AG04449 (cell line): ENCODE measurements around the gene ZNF768.

Experiments
- CTCF ChIA-PET: fragments of 350-600 bp; formaldehyde crosslinking; extraction: SDS; loops from one replicate; lab custom pipeline; 2021; ENCODE audit warnings: antibody characterized with exemption; lab: Yijun Ruan, JAX
- POLR2A ChIA-PET: fragments of 400-600, 350-600 bp; formaldehyde crosslinking; extraction: SDS; loops from one replicate; lab custom pipeline; 2020; ENCODE audit warnings: antibody characterized with exemption, inconsistent platforms; lab: Yijun Ruan, JAX
- DNase-seq: peaks from one replicate; pipeline ENCODE4 v3.0.0-alpha.2; 2010; ENCODE audit warnings: low read depth, low spot score
- H3K4me3 ChIP-seq: 2 replicates; pipeline ENCODE4 v1.5.1; 2011; ENCODE audit warnings: low read depth, mild to moderate bottlenecking, control low read depth, low read length
- TF ChIP-seq, protein P1 (sequence below): IDR thresholded peaks from one replicate; pipeline ENCODE4 v1.5.1; 2011; ENCODE audit warnings: mild to moderate bottlenecking, moderate library complexity, low read length, control low read depth, inconsistent platforms; ENCODE audit not compliant: insufficient read depth; ENCODE audit errors: missing control alignments

Gene ZNF768

DNA sequence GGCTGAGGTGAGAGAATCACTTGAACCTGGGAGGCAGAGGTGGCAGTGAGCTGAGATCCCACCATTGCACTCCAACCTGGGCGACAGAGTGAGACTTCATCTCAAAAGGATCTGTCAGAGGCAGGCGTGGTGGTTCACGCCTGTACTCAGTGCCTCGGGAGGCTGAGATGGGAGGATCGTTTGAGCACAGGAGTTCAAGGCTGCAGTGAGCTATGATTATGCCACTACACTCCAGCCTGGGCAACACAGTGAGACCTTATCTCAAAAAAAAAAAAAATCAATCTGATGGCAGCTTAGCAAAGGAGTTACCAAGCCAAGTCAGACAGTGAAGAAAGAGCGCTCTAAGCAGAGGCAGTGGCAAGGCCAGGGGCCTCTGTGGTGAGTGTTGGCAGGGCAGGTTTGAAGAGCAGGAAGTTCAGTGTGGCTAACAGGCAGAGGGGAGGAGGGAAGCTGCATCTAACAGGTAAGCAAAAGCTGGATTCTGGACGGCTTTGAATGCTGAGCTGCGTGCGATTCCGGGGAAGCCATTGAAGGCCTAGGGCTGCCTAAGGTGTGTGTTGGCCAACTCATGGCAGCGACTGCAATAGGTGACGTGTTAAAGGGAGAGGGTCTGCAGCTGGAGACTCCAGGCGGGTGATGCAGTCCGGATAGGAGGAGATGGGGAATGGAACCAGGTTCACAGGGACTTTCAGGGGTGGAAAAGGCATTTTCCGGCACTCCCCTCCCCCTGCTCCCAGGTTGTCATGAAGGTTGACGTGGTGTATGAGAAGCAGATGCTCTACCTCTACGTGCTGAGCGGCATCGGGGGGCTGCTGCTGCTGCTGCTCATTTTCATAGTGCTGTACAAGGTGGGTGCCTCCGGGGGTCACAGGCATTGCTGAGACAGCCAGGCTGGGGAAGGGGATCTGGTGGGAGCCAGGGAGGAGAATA lies 7.0 kb downstream of the ZNF768 start:
- no peak overlapping the region for H3K4me3 ChIP-seq
- TF ChIP-seq, protein P1, sequence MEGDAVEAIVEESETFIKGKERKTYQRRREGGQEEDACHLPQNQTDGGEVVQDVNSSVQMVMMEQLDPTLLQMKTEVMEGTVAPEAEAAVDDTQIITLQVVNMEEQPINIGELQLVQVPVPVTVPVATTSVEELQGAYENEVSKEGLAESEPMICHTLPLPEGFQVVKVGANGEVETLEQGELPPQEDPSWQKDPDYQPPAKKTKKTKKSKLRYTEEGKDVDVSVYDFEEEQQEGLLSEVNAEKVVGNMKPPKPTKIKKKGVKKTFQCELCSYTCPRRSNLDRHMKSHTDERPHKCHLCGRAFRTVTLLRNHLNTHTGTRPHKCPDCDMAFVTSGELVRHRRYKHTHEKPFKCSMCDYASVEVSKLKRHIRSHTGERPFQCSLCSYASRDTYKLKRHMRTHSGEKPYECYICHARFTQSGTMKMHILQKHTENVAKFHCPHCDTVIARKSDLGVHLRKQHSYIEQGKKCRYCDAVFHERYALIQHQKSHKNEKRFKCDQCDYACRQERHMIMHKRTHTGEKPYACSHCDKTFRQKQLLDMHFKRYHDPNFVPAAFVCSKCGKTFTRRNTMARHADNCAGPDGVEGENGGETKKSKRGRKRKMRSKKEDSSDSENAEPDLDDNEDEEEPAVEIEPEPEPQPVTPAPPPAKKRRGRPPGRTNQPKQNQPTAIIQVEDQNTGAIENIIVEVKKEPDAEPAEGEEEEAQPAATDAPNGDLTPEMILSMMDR: no peak
- no peak for DNase-seq
- POLR2A ChIA-PET: no interaction called here
- CTCF ChIA-PET: interaction anchor here (1.2 to 1.7 kb wide), 2 partner anchors 16 to 110 kb away, joined by 4 to 5 read pairs; partner anchors contain the start of gene ZNF747

DNA sequence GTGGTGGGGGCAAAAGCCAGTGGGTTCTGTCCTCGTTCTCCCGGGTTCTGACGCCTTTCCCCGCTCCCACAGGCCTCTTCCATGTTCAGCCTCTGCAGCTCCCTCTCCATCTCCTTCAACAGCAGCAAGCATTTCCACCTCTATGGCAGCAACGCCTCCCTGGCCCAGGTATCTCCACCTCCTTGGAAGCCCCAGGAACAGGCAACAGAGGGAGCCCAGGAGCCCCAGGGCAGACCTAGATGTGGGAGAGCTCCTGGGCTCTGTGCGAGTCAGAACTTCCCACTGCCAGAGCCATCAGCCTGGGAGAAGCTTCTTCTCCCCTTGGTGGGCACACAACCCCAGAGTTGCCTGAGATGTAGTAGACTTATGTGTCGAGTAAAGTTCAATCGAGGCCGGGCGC lies 7.8 kb downstream of the ZNF768 start:
- TF ChIP-seq, protein P1: no peak
- DNase-seq: no peak
- H3K4me3 ChIP-seq: no peak overlapping the region
- ChIA-PET CTCF (interaction anchor here (1.2 to 1.7 kb wide), 2 partner anchors 16 to 111 kb away, joined by 4 to 5 read pairs; partner anchors contain the start of gene ZNF747), POLR2A (no interaction called here)

DNA sequence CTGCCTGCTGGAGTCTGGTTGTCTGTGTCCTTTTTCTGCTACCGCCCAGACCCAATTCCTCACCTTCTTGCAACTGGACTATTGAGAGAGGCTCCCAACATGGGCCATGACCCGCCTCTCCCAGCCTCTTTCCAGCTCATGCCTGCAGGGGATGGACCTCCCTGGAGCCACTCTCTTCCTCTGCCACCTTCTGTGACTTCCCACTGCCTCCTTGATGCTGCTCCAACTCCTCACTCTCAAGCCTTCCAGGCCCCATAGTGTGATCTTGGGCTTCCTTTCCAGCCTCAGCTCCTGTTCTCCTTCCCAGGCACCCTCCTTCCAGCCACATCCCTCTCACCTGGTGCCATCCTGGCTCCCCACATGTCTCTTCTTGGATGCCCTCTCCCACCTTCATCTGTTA lies 11.1 kb downstream of the ZNF768 start:
- ChIA-PET POLR2A (interaction anchor here (0.5 kb wide), 1 partner anchor 60 kb away, joined by 3 read pairs; no protein-coding TSS in a partner anchor), CTCF (interaction anchor here (1.4 kb wide), 1 partner anchor 65 kb away, joined by 3 read pairs; no protein-coding TSS in a partner anchor)
- no peak for DNase-seq
- H3K4me3 ChIP-seq: no peak overlapping the region
- TF ChIP-seq, protein P1: no peak

DNA sequence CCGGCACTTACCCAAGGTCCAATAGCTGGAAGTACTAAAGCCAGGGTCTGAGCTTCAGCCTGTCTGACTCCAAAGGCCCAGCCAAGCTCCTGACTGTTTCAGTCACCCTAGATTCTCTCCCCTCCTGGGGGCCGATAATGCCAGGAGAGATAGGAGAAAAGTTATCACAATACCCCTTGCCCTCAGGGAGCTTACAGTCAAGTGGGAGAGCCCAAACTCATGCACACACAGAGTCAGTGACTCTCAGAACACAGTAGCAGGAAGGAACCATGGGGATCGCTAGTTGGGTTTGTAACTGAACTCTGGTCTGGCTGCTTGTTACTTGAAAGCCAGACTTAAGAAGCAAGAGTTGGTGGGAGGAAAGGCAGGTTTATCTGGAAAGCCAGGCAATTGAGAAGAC lies 14.9 kb downstream of the ZNF768 start:
- TF ChIP-seq, protein P1: no peak
- DNase-seq: no peak
- ChIA-PET POLR2A (no interaction called here), CTCF (interaction anchor here (1.7 kb wide), 1 partner anchor 11 kb away, joined by 4 read pairs; no protein-coding TSS in a partner anchor)
- H3K4me3 ChIP-seq: no peak overlapping the region

DNA sequence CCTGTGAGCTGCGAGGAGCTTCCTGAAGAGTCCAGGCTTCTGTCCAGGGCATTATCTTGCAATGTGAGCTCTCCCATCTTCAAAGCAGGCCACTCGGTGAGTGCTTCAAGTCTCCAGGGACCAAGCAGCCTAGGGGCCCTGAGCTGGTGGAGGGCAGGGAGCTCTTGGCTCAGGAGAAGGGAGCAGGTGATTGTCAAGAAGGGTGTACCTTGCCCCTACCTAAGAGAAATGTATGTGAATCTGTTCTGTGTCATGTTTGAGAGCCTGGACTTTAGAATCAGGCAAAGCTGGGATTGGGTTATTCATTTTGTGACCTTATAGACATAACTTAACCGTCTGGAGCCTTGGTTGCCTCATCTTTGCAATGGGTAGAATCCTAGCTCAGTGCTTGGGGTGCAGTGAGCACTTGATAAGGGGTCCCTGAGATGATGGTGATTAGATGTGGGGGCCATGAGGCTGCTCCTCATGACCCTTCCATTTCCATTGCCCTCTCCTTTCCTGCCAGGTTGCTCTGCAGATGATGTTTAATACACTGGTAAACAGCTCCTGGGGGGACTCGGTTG lies 15.9 kb downstream of the ZNF768 start:
- ChIA-PET CTCF (interaction anchor here (0.8 kb wide), 1 partner anchor 12 kb away, joined by 3 read pairs; no protein-coding TSS in a partner anchor), POLR2A (interaction anchor here (0.6 kb wide), 1 partner anchor 13 kb away, joined by 3 read pairs; no protein-coding TSS in a partner anchor)
- no peak overlapping the region for H3K4me3 ChIP-seq
- TF ChIP-seq, protein P1: no peak
- DNase-seq: no peak
